GM12873 (cell line): ENCODE data around the gene DYDC1.

ENCODE experiments used
- TF ChIP-seq, protein P1 (sequence below): IDR thresholded peaks from 2 replicates; pipeline ENCODE4 v1.5.1; 2012; ENCODE audit warnings: low read depth, mild to moderate bottlenecking, moderate library complexity, low read length, control low read depth; ENCODE audit not compliant: insufficient read depth; ENCODE audit errors: missing control alignments

The DYDC1 gene

DNA sequence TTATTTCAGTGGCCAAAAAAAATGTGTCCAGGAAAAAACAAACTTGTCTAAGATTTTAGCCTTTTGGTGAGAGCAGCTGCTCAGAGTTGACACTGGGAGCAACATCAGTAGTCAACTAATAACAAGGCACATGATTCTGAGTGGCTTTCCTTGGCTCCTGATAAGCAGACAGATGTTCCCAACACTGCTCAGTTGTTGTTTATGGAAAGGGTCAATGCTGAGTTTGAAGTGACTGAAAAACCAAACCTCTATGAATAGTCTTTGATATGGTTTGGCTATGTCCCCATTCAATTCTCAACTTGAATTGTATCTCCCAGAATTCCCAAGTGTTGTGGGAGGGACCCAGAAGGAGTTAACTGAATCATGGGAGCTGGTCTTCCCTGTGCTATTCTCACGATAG lies 12.3 kb downstream of the DYDC1 start:
- TF ChIP-seq, protein P1, sequence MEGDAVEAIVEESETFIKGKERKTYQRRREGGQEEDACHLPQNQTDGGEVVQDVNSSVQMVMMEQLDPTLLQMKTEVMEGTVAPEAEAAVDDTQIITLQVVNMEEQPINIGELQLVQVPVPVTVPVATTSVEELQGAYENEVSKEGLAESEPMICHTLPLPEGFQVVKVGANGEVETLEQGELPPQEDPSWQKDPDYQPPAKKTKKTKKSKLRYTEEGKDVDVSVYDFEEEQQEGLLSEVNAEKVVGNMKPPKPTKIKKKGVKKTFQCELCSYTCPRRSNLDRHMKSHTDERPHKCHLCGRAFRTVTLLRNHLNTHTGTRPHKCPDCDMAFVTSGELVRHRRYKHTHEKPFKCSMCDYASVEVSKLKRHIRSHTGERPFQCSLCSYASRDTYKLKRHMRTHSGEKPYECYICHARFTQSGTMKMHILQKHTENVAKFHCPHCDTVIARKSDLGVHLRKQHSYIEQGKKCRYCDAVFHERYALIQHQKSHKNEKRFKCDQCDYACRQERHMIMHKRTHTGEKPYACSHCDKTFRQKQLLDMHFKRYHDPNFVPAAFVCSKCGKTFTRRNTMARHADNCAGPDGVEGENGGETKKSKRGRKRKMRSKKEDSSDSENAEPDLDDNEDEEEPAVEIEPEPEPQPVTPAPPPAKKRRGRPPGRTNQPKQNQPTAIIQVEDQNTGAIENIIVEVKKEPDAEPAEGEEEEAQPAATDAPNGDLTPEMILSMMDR, result no peak

DNA sequence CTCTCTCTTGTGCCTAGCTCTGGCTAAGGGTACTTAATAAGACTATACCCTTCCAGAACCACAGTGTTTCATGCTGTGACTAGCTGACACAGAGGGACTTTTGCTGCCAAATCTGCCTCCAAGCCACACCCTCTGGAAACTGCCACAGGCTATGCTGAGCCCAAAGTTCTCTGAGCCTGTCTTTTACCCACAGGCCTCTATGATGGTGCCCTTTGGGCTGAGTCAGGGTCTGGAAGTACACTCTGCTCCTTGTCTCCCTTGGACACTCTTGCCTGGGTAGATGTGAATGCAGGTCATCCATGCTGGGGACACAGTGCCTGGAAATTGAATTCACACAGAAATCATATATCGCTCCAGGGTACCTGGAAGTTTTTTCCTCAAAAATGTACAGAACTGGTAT lies 22.6 kb downstream of the DYDC1 start:
- TF ChIP-seq, protein P1, result no peak

DNA sequence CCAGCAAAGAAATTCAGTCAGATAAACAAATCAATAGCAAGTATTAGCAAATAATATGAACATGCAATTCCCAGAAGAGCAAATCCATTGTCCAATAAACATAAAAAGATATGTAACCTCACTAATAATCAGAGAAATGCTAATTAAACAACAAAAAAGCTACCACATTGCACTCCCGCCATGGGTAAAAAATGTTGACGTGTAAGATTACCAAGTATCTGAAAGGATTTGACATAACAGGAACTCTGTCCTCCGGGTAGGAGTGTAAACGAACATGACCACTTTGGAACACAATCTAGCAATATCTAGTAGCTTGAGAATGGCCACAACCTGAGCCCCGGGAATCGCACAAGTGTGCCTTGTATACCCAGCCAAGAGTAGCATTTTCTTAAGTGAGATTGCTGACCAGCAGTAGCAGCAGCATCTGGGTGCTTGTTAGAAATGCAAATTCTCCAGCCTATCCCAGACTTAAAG lies 31.6 kb downstream of the DYDC1 start:
- TF ChIP-seq, protein P1, result no peak

DNA sequence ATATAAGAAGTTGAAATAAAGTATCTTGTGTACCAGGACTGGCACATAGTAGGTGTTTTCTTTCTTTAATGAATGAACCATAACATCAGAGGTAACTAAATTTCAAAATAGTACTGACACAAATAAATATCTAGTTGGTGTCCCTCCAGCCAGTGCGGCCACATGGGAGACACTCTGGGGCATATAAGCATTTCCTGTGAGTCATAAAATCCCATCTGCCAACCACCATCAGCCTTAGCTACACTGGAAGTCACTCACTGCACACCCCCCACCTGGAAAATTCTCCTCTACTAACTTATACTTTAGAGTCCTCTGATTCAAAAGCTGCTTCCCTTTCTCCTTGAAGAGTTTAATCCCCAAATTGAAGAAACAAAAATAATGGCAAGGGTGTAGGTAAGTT lies 32.5 kb downstream of the DYDC1 start:
- TF ChIP-seq, protein P1, result no peak

DNA sequence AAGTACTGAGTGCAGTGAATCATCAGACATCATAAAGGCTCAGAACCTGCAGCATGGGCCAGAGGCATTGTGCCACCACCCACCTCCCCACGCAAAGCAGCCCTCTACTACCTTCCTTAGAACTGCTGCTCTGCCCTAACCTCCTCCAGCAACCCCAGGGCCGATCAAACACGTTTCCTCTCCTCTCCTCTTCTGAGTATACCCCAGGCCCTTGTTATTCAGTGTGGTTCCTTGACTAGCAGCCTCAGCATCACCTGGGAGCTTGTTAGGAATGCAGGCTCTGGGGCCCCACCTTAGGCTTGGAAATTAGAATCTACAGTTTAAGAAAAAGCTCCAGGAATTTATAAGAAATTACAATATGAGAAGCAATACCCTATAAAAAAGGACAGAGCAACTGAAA lies 33.2 kb downstream of the DYDC1 start:
- TF ChIP-seq, protein P1, result no peak

DNA sequence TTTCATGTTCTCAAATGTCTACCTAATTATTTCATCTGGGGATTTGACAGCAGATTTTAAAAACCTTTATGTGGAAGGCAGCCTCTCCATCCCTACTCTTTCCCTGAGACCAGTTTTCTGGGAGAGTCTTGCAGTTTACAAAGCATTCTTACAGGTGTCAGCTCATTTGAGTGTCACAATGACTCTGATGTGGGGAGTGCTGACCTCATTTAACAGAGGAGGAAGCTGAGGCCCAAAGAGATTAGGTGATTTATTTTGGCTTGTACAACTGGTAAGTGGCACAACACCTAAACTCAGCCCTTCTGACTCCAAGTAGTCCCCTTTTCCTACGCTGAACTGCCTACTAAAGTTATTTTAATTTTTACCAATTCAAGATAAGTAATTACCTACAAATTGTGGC lies 33.8 kb downstream of the DYDC1 start:
- TF ChIP-seq, protein P1, result no peak

DNA sequence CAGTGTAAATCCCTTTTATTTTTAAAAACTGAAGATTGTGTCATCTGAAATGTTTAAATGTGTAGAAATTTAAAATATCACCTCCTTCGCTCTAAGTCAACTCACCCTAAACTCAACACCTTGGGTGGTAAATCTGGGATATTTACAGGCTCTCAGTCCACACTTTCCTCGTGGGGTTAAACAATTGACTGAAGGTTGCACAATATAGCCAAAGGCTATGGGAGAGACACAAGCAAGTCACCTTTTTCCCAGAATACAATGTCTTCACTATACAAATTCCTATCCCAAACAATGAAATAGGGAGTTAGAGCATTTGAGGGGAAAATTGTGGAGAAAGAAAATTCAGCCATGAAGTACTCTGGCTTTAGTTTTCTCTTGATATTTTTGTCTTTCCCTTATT lies 34.4 kb downstream of the DYDC1 start:
- TF ChIP-seq, protein P1, result no peak
